OCI-LY3 (cell line): ENCODE data around the gene HYAL1.

Source experiments
- EZH2phosphoT487 ChIP-seq: fragments of 200-600 bp; shearing (Covaris generic); IDR thresholded peaks from 2 replicates; pipeline ENCODE4 v1.6.1; 2018; ENCODE audit warnings: antibody characterized with exemption, mixed run types, low read depth
- TF ChIP-seq, protein P1 (sequence below): fragments of 200-600, 300-600 bp; sonication (generic); IDR thresholded peaks from 2 replicates; pipeline ENCODE4 v1.5.1; 2014; ENCODE audit warnings: antibody characterized with exemption, low read length, low read depth

DNA sequence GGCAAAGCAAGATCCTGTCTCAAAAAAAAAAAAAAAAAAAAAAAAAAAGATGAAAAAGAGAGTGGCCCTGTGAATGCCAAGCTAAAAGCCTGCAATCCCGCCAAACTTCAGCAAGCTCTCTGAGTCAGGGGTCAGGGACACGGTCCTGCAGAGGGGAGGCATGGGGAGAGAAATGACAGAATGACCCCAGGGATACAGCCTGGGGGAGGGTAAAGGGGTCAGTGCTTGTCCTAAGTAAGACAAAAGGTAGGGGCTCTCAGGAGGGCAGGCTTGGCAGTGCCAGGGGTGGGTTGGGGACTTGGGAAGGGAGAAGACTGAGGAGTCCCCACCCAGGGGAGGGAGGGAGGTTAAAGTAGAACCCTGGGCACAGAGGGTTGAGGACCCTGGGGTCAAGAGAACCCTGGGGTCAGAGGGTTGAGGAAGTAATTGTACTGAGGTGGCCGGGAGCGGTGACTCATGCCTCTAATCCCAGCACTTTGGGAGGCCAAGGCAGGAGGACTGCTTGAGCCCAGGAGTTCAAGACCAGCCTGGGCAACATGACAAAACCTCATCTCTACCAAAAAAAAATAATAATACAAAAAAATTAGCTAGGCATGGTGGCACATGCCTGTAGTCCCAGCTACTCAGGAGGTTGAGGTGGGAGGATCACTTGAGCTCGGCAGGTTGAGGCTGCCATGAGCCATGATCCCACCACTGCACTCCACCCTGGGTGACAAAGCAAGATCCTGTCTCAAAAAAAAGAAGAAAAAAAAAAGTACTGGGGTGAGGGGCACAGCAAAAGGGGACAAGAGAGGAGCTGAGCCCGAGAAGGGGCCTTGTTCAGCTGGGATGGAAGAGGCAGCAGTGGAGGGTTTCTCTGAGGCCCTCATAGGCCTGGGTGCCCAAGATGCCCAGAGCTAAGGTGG, 39.6 kb downstream of the HYAL1 start:
- TF ChIP-seq, protein P1, sequence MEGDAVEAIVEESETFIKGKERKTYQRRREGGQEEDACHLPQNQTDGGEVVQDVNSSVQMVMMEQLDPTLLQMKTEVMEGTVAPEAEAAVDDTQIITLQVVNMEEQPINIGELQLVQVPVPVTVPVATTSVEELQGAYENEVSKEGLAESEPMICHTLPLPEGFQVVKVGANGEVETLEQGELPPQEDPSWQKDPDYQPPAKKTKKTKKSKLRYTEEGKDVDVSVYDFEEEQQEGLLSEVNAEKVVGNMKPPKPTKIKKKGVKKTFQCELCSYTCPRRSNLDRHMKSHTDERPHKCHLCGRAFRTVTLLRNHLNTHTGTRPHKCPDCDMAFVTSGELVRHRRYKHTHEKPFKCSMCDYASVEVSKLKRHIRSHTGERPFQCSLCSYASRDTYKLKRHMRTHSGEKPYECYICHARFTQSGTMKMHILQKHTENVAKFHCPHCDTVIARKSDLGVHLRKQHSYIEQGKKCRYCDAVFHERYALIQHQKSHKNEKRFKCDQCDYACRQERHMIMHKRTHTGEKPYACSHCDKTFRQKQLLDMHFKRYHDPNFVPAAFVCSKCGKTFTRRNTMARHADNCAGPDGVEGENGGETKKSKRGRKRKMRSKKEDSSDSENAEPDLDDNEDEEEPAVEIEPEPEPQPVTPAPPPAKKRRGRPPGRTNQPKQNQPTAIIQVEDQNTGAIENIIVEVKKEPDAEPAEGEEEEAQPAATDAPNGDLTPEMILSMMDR, result no peak
- no peak for TF ChIP-seq EZH2phosphoT487
